Hepatocyte (in vitro differentiated cells): ENCODE measurements around the gene RRP1. TPM values are rescaled to one million over a fixed set of nuclear protein-coding genes. Genes with fewer than 3 reads are reported as not detected.

Experiments used
- DNase-seq: peaks from one replicate; pipeline ENCODE4 v3.0.0-alpha.2; 2016; ENCODE audit warnings: low spot score
- H2AFZ ChIP-seq: fragments of 200-600 bp; sonication (generic); 2 replicates; pipeline ENCODE4 v1.6.0; 2016; ENCODE audit warnings: antibody characterized with exemption, mild to moderate bottlenecking
- H3K27ac ChIP-seq: fragments of 200-600 bp; sonication (generic); 2 replicates; pipeline ENCODE4 v1.5.1; 2016; ENCODE audit warnings: mild to moderate bottlenecking
- H3K27me3 ChIP-seq: fragments of 200-600 bp; sonication (generic); 2 replicates; pipeline ENCODE4 v1.6.1; 2016
- H3K36me3 ChIP-seq: fragments of 200-600 bp; sonication (generic); replicated peaks from 2 replicates; pipeline ENCODE4 v1.5.1; 2016; ENCODE audit warnings: low read depth; ENCODE audit not compliant: insufficient read depth
- H3K4me1 ChIP-seq: fragments of 200-600 bp; sonication (generic); 2 replicates; pipeline ENCODE4 v1.5.1; 2016; ENCODE audit warnings: mild to moderate bottlenecking, moderate library complexity; ENCODE audit not compliant: insufficient read depth
- H3K4me2 ChIP-seq: fragments of 200-600 bp; sonication (generic); 2 replicates; pipeline ENCODE4 v1.6.0; 2016
- H3K4me3 ChIP-seq: fragments of 200-600 bp; sonication (generic); 2 replicates; pipeline ENCODE4 v1.5.1; 2016; ENCODE audit warnings: mild to moderate bottlenecking
- H3K79me2 ChIP-seq: fragments of 200-600 bp; sonication (generic); 2 replicates; pipeline ENCODE4 v1.6.0; 2017; ENCODE audit warnings: mild to moderate bottlenecking
- H3K9me2 ChIP-seq: fragments of 200-600 bp; sonication (generic); replicated peaks from 2 replicates; pipeline ENCODE4 v1.6.0; 2017; ENCODE audit warnings: mild to moderate bottlenecking; ENCODE audit not compliant: insufficient read depth
- H3K9me3 ChIP-seq: fragments of 200-600 bp; sonication (generic); 2 replicates; pipeline ENCODE4 v1.5.1; 2016; ENCODE audit warnings: low read depth, mild to moderate bottlenecking
- H4K20me1 ChIP-seq: fragments of 200-600 bp; sonication (generic); 2 replicates; pipeline ENCODE4 v1.6.0; 2016; ENCODE audit warnings: mild to moderate bottlenecking; ENCODE audit not compliant: insufficient read depth, poor library complexity, severe bottlenecking
- EZH2 ChIP-seq: fragments of 200-600 bp; sonication (generic); IDR thresholded peaks from 2 replicates; pipeline ENCODE4 v1.6.1; 2016; ENCODE audit warnings: antibody characterized with exemption, mild to moderate bottlenecking, borderline replicate concordance
- EZH2phosphoT487 ChIP-seq: fragments of 200-600 bp; sonication (generic); IDR thresholded peaks from one replicate; pipeline ENCODE4 v1.6.1; 2018; ENCODE audit warnings: antibody characterized with exemption, mild to moderate bottlenecking, low read depth, moderate library complexity; ENCODE audit not compliant: unreplicated experiment, severe bottlenecking
- WGBS: methylation state at CpG from one replicate; pipeline ENCODE4 v1.1.6; 2016; ENCODE audit warnings: low lambda C conversion rate; ENCODE audit errors: missing lambda C conversion rate; 5-methylcytosine and 5-hydroxymethylcytosine counted together
- polyA plus RNA-seq: library from polyadenylated mRNA; unstranded; fragments of >200 nt; fragmentation: Nextera tagmentation; extraction: Ambion mirVana; gene quantifications from 2 replicates; pipeline ENCODE4 v1.2.1, GENCODE V29; 2016
- small RNA-seq: library from RNA; depleted of rRNA; stranded (forward); fragments of <200 nt; gene quantifications from one replicate; pipeline ENCODE3, GENCODE V24; 2014
- total RNA-seq: library from RNA; depleted of rRNA; stranded (reverse); fragments of >200 nt; gene quantifications from 2 replicates; pipeline ENCODE4 v1.2.3, GENCODE V29; 2014
- TF ChIP-seq, protein P1 (sequence below): fragments of 200-600 bp; sonication (generic); IDR thresholded peaks from 2 replicates; pipeline ENCODE4 v1.5.1; 2016; ENCODE audit warnings: antibody characterized with exemption, mild to moderate bottlenecking; ENCODE audit not compliant: poor library complexity

RRP1 gene
- total and polyA plus RNA-seq, 2 experiments from 2014 or later: 24.1 to 32.0 TPM

DNA sequence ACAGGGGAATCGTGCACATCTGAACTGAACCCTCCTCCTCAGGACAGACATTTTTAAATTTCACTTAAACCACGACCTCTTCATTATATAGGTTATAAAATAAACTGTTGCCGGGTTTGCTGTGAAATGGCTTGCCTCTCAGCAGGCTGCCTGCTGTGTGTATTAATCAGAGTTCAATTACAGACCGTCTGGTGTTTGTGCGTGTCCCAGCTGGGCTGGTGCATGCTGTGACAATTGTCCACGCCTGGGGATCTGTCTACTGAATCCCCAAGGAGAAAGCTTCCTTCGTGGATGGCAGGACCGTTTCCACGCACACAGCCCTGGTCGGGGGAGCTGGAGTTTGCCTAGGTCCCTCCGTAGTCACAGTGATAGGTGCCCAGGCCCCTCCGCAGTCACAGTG lies 62.2 kb downstream of the RRP1 start:
- Histone ChIP-seq H3K9me2 (no peaks in the 10 kb centered on the region), H3K4me1 (no peaks in the 10 kb centered on the region), H3K4me2 (no peak overlapping the region), H4K20me1 (no peaks in the 10 kb centered on the region), H3K79me2 (no peaks in the 10 kb centered on the region), H3K36me3 (no peaks in the 10 kb centered on the region), H3K4me3 (no peak overlapping the region), H3K27me3 (no peaks in the 10 kb centered on the region), H2AFZ (no peak overlapping the region), H3K27ac (no peak overlapping the region), H3K9me3 (no peaks in the 10 kb centered on the region)
- DNase-seq: no peak
- WGBS: 88% methylated on average over 12 of the region's 12 CpGs
- TF ChIP-seq EZH2 (no peak), EZH2phosphoT487 (no peak)
- TF ChIP-seq, protein P1, sequence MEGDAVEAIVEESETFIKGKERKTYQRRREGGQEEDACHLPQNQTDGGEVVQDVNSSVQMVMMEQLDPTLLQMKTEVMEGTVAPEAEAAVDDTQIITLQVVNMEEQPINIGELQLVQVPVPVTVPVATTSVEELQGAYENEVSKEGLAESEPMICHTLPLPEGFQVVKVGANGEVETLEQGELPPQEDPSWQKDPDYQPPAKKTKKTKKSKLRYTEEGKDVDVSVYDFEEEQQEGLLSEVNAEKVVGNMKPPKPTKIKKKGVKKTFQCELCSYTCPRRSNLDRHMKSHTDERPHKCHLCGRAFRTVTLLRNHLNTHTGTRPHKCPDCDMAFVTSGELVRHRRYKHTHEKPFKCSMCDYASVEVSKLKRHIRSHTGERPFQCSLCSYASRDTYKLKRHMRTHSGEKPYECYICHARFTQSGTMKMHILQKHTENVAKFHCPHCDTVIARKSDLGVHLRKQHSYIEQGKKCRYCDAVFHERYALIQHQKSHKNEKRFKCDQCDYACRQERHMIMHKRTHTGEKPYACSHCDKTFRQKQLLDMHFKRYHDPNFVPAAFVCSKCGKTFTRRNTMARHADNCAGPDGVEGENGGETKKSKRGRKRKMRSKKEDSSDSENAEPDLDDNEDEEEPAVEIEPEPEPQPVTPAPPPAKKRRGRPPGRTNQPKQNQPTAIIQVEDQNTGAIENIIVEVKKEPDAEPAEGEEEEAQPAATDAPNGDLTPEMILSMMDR: no peak

DNA sequence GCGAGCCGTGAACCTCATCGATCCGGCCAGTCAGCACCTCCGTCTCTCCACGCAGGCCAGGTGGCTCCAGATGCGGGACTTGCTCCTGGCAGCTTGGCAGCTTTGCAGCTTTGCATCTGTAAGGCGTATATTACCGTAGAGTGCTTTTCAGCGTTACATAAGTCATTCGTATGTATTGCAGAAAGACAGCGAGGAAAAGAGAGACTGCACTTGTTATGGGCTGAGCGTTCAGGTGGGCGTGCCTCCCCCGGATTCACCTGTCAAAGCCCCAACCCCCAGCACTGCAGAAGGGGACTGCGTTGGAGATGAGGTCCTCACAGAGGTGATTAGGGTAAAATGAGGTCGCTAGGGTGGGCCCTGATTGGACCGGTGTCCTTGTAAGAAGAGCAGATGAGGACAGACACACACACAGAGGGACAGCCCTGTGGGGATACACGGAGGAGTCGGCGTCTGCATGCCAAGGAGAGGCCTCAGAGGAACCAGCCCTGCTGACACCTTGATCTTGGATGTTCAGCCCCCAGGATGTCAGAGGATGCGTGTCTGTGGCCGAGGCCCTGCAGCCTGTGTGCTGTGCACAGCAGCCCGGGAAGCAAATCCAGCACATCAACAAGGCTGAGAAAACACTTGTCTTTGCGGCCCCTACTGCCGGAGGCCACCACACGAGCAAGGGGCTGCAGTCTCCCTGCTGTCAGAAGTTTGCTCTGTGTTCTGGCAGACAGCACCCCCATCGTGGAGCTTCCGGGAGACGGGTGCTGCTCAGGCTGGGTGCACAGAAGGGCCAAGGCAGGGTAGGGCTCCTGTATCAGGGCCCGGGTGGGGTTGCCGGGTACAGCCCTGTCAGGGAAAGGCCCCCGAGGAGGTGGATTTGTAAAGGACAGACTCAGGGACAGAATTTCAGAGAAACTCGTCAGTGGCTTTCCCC lies 64.7 kb downstream of the RRP1 start:
- WGBS: 92% methylated on average over 34 of the region's 34 CpGs

More for the DNA sequence above, 64.7 kb downstream of the RRP1 start:
- no peak overlapping the region for H2AFZ ChIP-seq
- no peaks in the 10 kb centered on the region for H4K20me1 ChIP-seq
- no peaks in the 10 kb centered on the region for H3K4me1 ChIP-seq
- no peak overlapping the region for H3K4me3 ChIP-seq
- H3K27ac ChIP-seq: no peak overlapping the region
- DNase-seq: no peak
- no peaks in the 10 kb centered on the region for H3K79me2 ChIP-seq
- no peaks in the 10 kb centered on the region for H3K9me3 ChIP-seq
- H3K36me3 ChIP-seq: no peaks in the 10 kb centered on the region
- no peaks in the 10 kb centered on the region for H3K9me2 ChIP-seq
- H3K4me2 ChIP-seq: no peak overlapping the region
- no peak for TF ChIP-seq EZH2
- TF ChIP-seq, protein P1: no peak
- no peak for TF ChIP-seq EZH2phosphoT487
- no peaks in the 10 kb centered on the region for H3K27me3 ChIP-seq

Small RNA genes within 50 kb of the gene (small RNA-seq; reads per million reads assigned to genes)
- not detected for gene AP001052.1

Other genes with a start within 250 kb of the RRP1 start
- gene HSF2BP, start 130.1 kb upstream of the RRP1 start, total RNA-seq: 1.4 and 2.1 TPM in 2 replicates
- gene HSF2BP, start 130.1 kb upstream of the RRP1 start, polyA plus RNA-seq: 1.3 and 3.1 TPM in 2 replicates
- 19.2 and 20.3 TPM in 2 replicates for gene RRP1B, start 130.0 kb upstream of the RRP1 start, total RNA-seq
- 16.5 and 18.6 TPM in 2 replicates for gene RRP1B, start 130.0 kb upstream of the RRP1 start, polyA plus RNA-seq
- 80.3 and 103 TPM in 2 replicates for gene PDXK, start 70.4 kb upstream of the RRP1 start, total RNA-seq
- gene PDXK, start 70.4 kb upstream of the RRP1 start, polyA plus RNA-seq: 185 and 192 TPM in 2 replicates
- 24.1 and 30.4 TPM in 2 replicates for gene CSTB, start 13.3 kb upstream of the RRP1 start, total RNA-seq
- gene CSTB, start 13.3 kb upstream of the RRP1 start, polyA plus RNA-seq: 116 and 120 TPM in 2 replicates
- gene AGPAT3, start 75.6 kb downstream of the RRP1 start, total RNA-seq: 51.2 and 63.9 TPM in 2 replicates
- 31.7 and 41.0 TPM in 2 replicates for gene AGPAT3, start 75.6 kb downstream of the RRP1 start, polyA plus RNA-seq
- gene TRAPPC10, start 222.7 kb downstream of the RRP1 start, total RNA-seq: 16.6 and 17.7 TPM in 2 replicates
- gene TRAPPC10, start 222.7 kb downstream of the RRP1 start, polyA plus RNA-seq: 12.9 and 13.1 TPM in 2 replicates